Measurements from ENCODE around the gene MCTP2. TPM values are rescaled to one million over a fixed set of nuclear protein-coding genes. Genes with fewer than 3 reads are reported as not detected.

Gene MCTP2
- total RNA-seq, 1 donor from 2014 or later: 4.8 TPM

DNA sequence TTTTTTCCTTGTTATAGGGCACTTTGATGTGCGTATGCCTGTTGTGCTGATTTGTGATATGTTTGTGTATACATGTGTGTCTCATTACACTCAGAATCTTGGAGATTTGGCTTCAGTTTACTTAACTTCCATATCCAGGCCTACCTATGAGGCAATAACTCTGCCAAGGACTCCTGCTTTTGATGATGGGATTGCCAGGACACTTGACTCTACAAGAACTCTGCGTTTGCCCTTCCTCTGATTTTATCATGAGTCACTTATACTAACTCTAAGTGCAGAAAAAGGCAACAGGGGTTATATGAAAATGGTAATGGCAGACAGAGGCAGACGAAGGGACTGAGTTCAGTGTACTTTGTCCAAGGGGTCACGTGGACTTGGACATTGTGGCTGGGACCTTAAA, 33.6 kb downstream of the MCTP2 start:
- Mint-ChIP-seq H3K27ac (no peak overlapping the region), H3K9me3 (no peaks in the 10 kb centered on the region), H3K36me3 (no peaks in the 10 kb centered on the region), H3K4me3 (no peak overlapping the region), H3K27me3 (no peaks in the 10 kb centered on the region), H3K4me1 (ENCODE audit: unreplicated experiment) (no peaks in the 10 kb centered on the region)
- DNase-seq (ENCODE audit: extremely low spot score, unreplicated experiment): no peak
- TF ChIP-seq, protein P1, sequence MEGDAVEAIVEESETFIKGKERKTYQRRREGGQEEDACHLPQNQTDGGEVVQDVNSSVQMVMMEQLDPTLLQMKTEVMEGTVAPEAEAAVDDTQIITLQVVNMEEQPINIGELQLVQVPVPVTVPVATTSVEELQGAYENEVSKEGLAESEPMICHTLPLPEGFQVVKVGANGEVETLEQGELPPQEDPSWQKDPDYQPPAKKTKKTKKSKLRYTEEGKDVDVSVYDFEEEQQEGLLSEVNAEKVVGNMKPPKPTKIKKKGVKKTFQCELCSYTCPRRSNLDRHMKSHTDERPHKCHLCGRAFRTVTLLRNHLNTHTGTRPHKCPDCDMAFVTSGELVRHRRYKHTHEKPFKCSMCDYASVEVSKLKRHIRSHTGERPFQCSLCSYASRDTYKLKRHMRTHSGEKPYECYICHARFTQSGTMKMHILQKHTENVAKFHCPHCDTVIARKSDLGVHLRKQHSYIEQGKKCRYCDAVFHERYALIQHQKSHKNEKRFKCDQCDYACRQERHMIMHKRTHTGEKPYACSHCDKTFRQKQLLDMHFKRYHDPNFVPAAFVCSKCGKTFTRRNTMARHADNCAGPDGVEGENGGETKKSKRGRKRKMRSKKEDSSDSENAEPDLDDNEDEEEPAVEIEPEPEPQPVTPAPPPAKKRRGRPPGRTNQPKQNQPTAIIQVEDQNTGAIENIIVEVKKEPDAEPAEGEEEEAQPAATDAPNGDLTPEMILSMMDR (conservative IDR thresholded peaks at IDR 0.05): no peak

DNA sequence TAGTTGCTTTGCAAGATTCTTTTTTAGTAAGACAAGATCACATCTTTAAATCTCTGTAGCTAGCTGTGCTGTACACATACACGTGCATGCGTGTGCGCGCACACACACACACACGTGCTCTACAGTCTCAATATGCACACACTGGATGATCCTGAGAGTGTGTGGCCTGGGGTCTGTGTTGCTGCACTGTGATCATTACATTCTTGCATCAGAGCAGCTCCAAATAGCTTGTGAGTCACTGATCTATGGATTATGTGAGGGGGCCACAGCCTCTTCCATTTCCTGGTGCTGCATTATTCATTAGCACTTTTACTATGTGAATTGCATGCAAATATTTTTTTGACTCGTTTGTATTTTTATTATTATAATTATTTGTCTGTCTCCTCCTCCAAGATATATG, 34.6 kb downstream of the MCTP2 start:
- DNase-seq (ENCODE audit: extremely low spot score, unreplicated experiment): no peak
- no peaks in the 10 kb centered on the region for H3K9me3 Mint-ChIP-seq
- H3K36me3 Mint-ChIP-seq: no peaks in the 10 kb centered on the region
- no peak overlapping the region for H3K27ac Mint-ChIP-seq
- no peak overlapping the region for H3K4me3 Mint-ChIP-seq
- TF ChIP-seq, protein P1 (conservative IDR thresholded peaks at IDR 0.05): no peak
- no peaks in the 10 kb centered on the region for H3K4me1 Mint-ChIP-seq (ENCODE audit: unreplicated experiment)
- no peaks in the 10 kb centered on the region for H3K27me3 Mint-ChIP-seq

DNA sequence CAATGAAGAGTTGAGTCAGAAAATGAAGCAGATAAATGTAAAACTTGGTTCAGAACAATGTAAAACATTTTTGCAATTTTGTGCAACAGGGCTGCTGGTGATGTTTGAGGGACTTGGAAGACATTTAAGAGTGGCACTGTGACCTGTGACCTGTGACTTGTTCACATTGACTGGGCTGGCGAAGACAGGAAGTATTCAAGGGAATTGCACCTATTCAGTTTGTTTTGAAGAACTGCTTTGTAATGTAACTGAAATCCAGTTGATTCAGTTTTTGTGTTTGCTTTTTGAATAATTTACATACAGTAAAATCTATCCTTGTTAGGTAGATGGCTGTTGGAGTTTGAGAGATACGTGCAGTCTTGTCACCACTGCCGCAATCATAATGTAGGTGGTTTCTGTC, 35.4 kb downstream of the MCTP2 start:
- TF ChIP-seq, protein P1 (conservative IDR thresholded peaks at IDR 0.05): no peak
- H3K9me3 Mint-ChIP-seq: no peaks in the 10 kb centered on the region
- DNase-seq (ENCODE audit: extremely low spot score, unreplicated experiment): no peak
- no peak overlapping the region for H3K4me3 Mint-ChIP-seq
- H3K27ac Mint-ChIP-seq: no peak overlapping the region
- no peaks in the 10 kb centered on the region for H3K36me3 Mint-ChIP-seq
- H3K4me1 Mint-ChIP-seq (ENCODE audit: unreplicated experiment): no peaks in the 10 kb centered on the region
- no peaks in the 10 kb centered on the region for H3K27me3 Mint-ChIP-seq

DNA sequence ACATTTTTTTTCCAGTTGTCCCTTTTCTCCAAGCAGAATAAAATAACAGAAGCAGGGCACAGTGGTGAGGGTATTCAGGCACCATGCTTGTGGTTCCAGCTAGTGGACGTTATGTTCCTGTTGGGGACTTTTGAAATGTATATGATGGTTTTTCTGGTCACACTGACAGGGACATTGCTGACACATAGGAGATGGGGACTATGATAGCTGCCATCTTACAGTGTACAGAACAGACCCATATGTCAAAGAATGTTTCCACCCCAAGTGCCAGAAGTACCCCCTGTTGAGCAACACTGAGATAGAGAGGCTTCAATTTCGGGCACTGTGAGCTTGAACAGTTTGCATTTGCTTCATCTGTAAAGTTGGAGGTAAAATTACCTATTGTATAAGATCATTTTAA, 38.6 kb downstream of the MCTP2 start:
- Mint-ChIP-seq H3K36me3 (no peaks in the 10 kb centered on the region), H3K27me3 (no peaks in the 10 kb centered on the region), H3K4me1 (ENCODE audit: unreplicated experiment) (no peaks in the 10 kb centered on the region), H3K27ac (no peak overlapping the region), H3K4me3 (no peak overlapping the region), H3K9me3 (no peaks in the 10 kb centered on the region)
- DNase-seq (ENCODE audit: extremely low spot score, unreplicated experiment): no peak
- TF ChIP-seq, protein P1 (conservative IDR thresholded peaks at IDR 0.05): no peak

DNA sequence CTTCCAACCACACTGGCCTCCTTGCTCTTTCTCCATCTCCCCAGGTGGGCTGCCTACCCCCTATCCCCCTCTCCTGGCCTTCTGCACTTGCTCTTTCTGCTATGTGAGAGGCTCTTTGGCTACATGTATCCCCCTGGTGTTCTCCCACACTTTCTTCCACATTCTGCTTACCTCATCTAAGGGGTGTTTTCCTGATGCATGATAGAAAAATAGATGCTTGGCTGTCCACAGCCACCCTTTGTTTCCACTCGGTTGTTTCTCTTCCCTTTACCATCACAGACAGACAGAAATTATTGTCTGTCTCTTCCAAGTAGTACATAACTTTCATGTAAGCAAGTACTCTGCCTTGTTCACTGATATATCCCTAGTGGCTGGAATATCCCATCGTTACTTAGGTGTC, 39.2 kb downstream of the MCTP2 start:
- no peaks in the 10 kb centered on the region for H3K9me3 Mint-ChIP-seq
- no peaks in the 10 kb centered on the region for H3K36me3 Mint-ChIP-seq
- H3K27ac Mint-ChIP-seq: no peak overlapping the region
- TF ChIP-seq, protein P1 (conservative IDR thresholded peaks at IDR 0.05): no peak
- no peak for DNase-seq (ENCODE audit: extremely low spot score, unreplicated experiment)
- no peaks in the 10 kb centered on the region for H3K4me1 Mint-ChIP-seq (ENCODE audit: unreplicated experiment)
- H3K27me3 Mint-ChIP-seq: no peaks in the 10 kb centered on the region
- H3K4me3 Mint-ChIP-seq: no peak overlapping the region

DNA sequence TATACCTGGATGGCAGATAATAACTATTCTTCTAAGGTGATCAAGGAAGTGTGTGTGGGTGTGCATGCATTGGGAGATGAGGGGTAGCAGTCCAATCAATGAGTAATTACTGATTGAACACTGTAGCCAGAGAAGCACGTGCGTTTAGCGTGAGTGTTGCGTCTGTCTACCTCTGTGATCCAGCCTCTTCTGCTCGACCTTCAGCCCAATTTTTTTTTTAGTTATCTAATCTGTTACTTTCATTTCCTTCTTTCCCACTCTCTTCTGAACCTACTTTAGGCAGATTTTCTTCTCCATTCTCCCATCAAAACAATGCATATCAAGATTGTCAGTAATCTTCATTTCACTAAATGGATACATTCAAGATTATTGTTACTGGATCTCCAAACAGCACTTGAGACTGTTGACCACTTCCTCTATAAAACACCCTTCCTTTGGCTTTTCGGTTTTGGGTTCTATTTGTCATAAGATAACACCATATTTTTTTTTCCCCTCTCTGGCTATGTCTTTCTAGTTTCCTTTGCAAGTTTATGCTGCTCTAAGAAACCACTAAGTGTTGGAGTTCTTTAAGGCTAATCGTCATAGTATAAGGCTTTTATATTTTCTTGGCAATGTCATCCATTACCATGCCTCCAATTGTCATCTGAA, 41.0 kb downstream of the MCTP2 start:
- H3K4me3 Mint-ChIP-seq: no peak overlapping the region
- no peaks in the 10 kb centered on the region for H3K36me3 Mint-ChIP-seq
- no peaks in the 10 kb centered on the region for H3K27me3 Mint-ChIP-seq
- no peaks in the 10 kb centered on the region for H3K9me3 Mint-ChIP-seq
- H3K4me1 Mint-ChIP-seq (ENCODE audit: unreplicated experiment): no peaks in the 10 kb centered on the region
- TF ChIP-seq, protein P1 (conservative IDR thresholded peaks at IDR 0.05): no peak
- no peak for DNase-seq (ENCODE audit: extremely low spot score, unreplicated experiment)
- H3K27ac Mint-ChIP-seq: no peak overlapping the region
